ENCODE results near the gene GLUL.
"Not testable (repeated sequence)": the region's sequence is repeated elsewhere in the genome, so short reads cannot be mapped to it uniquely, and the experiment has no call there.

Gene GLUL

DNA sequence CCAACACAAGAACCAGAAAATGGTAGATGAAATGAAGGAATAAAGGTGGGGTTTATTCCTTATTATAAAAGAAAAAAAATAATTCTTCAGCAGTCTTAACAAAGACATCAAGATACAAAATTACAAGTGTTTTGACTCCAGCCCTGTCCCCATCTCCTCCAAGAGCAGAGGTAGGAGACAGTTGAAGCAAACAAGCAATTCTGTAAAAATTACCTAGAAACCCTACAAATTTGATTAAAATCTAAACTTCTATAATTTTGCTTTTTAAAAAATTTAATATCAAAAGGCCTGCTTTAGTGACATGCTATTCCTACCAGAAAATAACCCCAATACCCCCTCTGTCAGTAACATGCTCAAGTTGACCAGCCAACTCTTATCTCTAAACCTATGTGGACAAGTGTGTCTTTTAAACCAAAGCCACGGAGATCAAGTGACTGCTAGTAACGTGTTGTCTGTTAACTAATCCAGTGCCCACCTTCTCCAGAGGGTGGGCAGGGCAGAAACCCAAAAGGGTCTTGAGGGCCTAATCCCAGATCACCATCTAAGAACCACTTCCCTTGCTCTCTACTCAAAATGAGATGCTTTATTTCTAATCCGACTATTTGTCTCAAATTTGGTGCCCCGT, 8.4 kb downstream of the GLUL start:
- no peak overlapping the region for H3K4me3 ChIP-seq (replicated peaks in 1 of 2; ENCODE audit: low read depth in 2 of 2, low read length in 2 of 2)
- TF ChIP-seq, protein P1, sequence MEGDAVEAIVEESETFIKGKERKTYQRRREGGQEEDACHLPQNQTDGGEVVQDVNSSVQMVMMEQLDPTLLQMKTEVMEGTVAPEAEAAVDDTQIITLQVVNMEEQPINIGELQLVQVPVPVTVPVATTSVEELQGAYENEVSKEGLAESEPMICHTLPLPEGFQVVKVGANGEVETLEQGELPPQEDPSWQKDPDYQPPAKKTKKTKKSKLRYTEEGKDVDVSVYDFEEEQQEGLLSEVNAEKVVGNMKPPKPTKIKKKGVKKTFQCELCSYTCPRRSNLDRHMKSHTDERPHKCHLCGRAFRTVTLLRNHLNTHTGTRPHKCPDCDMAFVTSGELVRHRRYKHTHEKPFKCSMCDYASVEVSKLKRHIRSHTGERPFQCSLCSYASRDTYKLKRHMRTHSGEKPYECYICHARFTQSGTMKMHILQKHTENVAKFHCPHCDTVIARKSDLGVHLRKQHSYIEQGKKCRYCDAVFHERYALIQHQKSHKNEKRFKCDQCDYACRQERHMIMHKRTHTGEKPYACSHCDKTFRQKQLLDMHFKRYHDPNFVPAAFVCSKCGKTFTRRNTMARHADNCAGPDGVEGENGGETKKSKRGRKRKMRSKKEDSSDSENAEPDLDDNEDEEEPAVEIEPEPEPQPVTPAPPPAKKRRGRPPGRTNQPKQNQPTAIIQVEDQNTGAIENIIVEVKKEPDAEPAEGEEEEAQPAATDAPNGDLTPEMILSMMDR (IDR thresholded peaks at IDR 0.05; ENCODE audit: low read depth, low read length), result no peak
- DNase-seq (ENCODE audit: low read depth in 2 of 2), result no peak

DNA sequence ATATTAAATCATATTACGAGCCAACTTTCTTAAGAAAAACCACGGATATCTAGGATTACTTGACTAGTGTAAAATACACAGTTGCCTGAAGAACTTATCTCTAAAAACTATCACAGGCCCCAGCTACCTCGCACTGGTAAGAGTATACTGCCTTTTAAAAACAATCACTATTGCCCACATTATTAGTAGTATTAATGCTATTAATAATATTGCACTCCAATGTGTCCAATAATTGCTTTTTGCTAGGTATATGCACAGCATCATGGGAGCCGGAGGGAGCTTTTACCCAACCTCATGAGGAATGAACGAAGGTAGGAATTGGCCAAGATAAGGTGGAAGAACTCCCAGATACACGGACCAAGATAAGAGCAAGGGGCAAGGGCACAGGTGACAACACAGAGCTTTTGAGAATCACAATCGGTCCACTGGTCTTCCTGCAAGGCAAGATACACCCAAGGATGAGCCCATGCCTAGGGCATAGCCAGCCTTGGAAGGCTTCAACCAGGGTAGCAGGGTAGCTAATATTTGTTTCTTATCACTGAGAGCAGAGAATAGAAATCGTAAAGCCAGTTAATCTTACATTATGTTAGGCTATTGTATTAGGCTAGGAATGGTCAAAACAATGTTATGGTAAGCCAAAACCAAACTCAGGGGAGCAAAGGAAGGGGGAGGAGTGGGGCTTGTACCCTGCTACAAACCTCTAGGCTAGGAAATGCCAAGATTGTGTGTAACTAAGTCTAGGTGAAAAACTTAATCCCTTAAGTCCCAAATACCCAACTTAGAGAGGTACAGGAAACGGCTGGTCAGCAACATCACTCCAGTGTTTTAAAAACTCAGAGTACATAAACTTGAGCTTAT, 9.4 kb downstream of the GLUL start:
- no peak overlapping the region for H3K4me3 ChIP-seq (replicated peaks in 1 of 2; ENCODE audit: low read depth in 2 of 2, low read length in 2 of 2)
- DNase-seq (ENCODE audit: low read depth in 2 of 2), result no peak
- TF ChIP-seq, protein P1 (IDR thresholded peaks at IDR 0.05; ENCODE audit: low read depth, low read length), result no peak

DNA sequence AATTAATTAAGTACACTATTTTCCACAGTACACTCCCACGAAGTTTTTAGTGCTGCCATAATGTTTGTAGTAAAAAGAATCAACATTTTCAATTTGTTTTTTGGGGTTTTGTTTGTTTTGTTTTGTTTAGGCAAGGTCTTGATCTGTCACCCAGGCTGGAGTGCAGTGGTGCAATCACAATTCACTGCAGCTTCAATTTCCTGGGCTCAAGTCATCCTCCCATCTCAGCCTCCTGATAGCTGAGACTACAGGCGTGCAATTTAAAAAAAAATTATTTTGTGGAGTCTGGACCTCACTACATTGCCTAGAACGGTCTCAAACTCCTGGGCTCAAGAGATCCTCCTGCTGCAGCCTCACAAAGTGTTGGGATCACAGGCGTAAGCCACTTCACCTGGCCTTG, 11.4 kb downstream of the GLUL start:
- no peak for DNase-seq (ENCODE audit: low read depth in 2 of 2)
- TF ChIP-seq, protein P1 (IDR thresholded peaks at IDR 0.05; ENCODE audit: low read depth, low read length), result no peak
- H3K4me3 ChIP-seq (replicated peaks in 1 of 2; ENCODE audit: low read depth in 2 of 2, low read length in 2 of 2), result no peak overlapping the region

- not testable (repeated sequence) for H3K4me3 ChIP-seq (replicated peaks in 1 of 2; ENCODE audit: low read depth in 2 of 2, low read length in 2 of 2); DNase-seq (ENCODE audit: low read depth in 2 of 2)
Measured at GRCh38 chr1:182379781-182380180, 11.8 kb downstream of the GLUL start.

DNA sequence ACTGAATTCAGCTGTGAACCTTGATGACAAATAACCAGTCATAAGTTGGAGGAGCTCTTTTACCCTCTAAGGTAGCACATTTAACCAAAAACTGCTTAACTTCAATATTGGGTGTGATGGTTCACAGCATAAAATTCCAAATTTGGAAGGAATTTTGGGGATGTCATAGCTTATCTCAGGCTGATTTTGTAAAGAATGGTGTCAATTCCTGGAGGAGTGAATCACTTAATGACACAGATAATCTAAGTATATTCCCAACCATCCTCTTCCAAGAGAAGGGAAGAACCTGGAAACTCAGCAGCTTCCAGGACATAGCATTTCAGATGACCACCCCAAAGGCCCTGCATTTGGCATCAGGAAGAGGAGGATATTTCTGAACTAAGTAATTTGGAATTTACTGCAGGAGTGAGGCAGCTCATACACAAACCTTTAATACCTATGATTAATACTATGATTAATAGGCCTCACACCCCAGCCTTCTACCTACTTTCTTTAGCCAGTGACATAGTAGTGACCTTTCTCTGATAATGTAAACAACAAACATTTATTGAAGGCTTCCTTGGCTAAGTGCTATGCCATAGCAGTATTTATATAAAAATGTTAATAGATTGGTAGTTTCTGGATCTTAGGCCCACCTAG, 14.5 kb downstream of the GLUL start:
- TF ChIP-seq, protein P1 (IDR thresholded peaks at IDR 0.05; ENCODE audit: low read depth, low read length), result no peak
- DNase-seq (ENCODE audit: low read depth in 2 of 2), result no peak
- H3K4me3 ChIP-seq (replicated peaks in 1 of 2; ENCODE audit: low read depth in 2 of 2, low read length in 2 of 2), result no peak overlapping the region

- no peak for DNase-seq (ENCODE audit: low read depth in 2 of 2)
- TF ChIP-seq, protein P1 (IDR thresholded peaks at IDR 0.05; ENCODE audit: low read depth, low read length), result no peak
- no peak overlapping the region for H3K4me3 ChIP-seq (replicated peaks in 1 of 2; ENCODE audit: low read depth in 2 of 2, low read length in 2 of 2)
Measured at GRCh38 chr1:182374101-182374834, 17.3 kb downstream of the GLUL start.

All from cardiac fibroblast (primary cell).